Measurements from ENCODE around the gene LRRC56. TPM values are rescaled to one million over a fixed set of nuclear protein-coding genes. Genes with fewer than 3 reads are reported as not detected.

LRRC56 gene
- total and polyA plus RNA-seq, 9 of the 15 experiments (the other 6 are each of a cell fraction or from before 2014, with no cell fraction given), result 0.03 to 4.5 (median 1.0) TPM; not detected in 1

DNA sequence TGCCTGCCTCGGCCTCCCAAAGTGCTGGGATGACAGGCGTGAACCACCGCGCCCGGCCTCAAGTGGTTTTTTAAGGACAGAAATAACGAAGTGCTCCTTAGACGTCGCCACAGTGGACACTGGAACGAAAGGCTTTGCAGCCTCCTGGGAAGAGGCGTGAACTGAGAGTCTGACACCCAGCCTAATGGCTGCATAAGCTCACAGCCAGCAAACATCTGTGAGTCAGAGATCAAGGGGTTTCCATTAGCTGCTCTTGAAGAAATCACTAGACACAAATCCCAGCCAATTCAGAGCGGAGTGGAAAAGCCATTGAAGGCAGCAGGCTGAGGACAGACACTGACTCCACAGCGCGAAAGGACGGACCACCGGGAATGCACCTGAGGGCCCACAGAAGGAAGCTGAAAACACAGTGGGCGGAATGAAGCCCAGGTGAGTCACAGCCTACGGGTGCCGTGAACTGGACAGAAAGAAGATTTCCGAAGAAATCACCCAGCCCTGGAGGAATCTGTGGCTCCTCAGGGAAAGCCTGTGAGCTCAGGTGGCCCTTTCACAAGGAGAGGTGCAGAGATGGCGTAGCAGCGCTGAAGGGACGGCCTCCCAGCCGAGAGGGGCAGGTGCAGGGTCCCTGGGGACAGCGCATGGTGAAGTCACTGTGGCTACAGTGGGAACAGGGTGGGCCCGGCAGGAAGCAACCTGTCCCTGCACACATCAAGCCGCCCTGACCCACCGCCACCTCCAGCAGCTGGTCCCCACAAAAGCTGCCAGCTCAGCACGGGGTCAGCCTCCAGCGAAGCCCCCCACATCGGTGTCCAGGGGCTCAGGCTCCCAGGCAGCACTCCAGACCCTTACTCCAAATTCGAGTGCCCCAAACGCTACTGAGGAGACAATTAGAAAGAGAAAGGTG is 11.6 kb downstream of the LRRC56 start:
- Histone ChIP-seq H3K4me1 (replicated peaks in 1 of 2; ENCODE audit: control insufficient read depth in 2 of 2, insufficient read depth in 2 of 2, low read length in 2 of 2) (peaks cover 10 to 68% of the 10 kb centered on the region in 2 experiments; a peak in 4 of 5 replicates), H3K4me2 (ENCODE audit: insufficient read depth, low read length) (no peak overlapping the region), H3K27me3 (ENCODE audit: control insufficient read depth in 2 of 2, insufficient read depth in 2 of 2, low read length in 2 of 2) (no peaks in the 10 kb centered on the region), H2AFZ (ENCODE audit: low read depth, low read length) (no peak overlapping the region), H4K20me1 (replicated peaks; ENCODE audit: control insufficient read depth, insufficient read depth, low read length) (no peaks in the 10 kb centered on the region), H3K79me2 (ENCODE audit: control insufficient read depth, insufficient read depth, low read length) (no peaks in the 10 kb centered on the region), H3K36me3 (ENCODE audit: control insufficient read depth, insufficient read depth, low read length) (no peaks in the 10 kb centered on the region), H3K9me1 (ENCODE audit: control insufficient read depth, insufficient read depth, low read length) (no peaks in the 10 kb centered on the region), H3K27ac (ENCODE audit: extremely low read depth, low read depth, low read length) (no peak overlapping the region), H3K4me3 (no peak overlapping the region), H3K9ac (ENCODE audit: insufficient read depth in 1 of 2, low read depth in 2 of 2, low read length in 2 of 2) (peak overlapping the region in 1 of 2 experiments; percentile 12; a peak in 1 of 4 replicates), H3K9me3 (replicated peaks; ENCODE audit: control insufficient read depth, insufficient read depth, low read depth, low read length) (no peaks in the 10 kb centered on the region)
- in situ Hi-C loops (cut with MboI), result no loop called here
- DNase-seq (ENCODE audit: extremely low read depth in 1 of 4, low spot score in 3 of 4) (no peak), ATAC-seq (no peak), FAIRE-seq (no peak)
- TF ChIP-seq MAFK (IDR thresholded peaks at IDR 0.05; ENCODE audit: low read length) (no peak), CHD7 (IDR thresholded peaks at IDR 0.05; ENCODE audit: low read depth, low read length) (no peak), HNRNPK (IDR thresholded peaks at IDR 0.05; ENCODE audit: low read depth, low read length, poor library complexity, severe bottlenecking) (no peak), MITF (IDR thresholded peaks at IDR 0.05) (no peak), CBFB (CRISPR knock-in tag; IDR thresholded peaks at IDR 0.05) (no peak), RBM14 (IDR thresholded peaks at IDR 0.05; ENCODE audit: borderline replicate concordance, insufficient read depth, low read depth, low read length) (no peak), ZNF23 (CRISPR knock-in tag; IDR thresholded peaks at IDR 0.05) (no peak)
- intact Hi-C loops (cut with micrococcal nuclease), result no loop called here
- no TSS peak for BruUV-seq (replicated peaks)
- 62% methylated on average over 30 of the region's 32 CpGs for WGBS (ENCODE audit: insufficient coverage, low coverage, missing lambda C conversion rate)
- POLR2A ChIA-PET, result interaction anchor here (0.6 to 1.2 kb wide), 7 partner anchors 11 to 318 kb away, joined by 3 to 4 read pairs (median 3); partner anchors contain the start of genes LMNTD2 and RASSF7
- CTCF ChIA-PET (ENCODE audit: low intra/inter-chr PET ratio), result no interaction called here
